NCI-H1105 (cell line): ENCODE results near the gene P2RX1.

Experiments used
- DNase-seq: peaks from one replicate; lab custom pipeline; 2025; lab: John Stamatoyannopoulos, UW

P2RX1 gene

DNA sequence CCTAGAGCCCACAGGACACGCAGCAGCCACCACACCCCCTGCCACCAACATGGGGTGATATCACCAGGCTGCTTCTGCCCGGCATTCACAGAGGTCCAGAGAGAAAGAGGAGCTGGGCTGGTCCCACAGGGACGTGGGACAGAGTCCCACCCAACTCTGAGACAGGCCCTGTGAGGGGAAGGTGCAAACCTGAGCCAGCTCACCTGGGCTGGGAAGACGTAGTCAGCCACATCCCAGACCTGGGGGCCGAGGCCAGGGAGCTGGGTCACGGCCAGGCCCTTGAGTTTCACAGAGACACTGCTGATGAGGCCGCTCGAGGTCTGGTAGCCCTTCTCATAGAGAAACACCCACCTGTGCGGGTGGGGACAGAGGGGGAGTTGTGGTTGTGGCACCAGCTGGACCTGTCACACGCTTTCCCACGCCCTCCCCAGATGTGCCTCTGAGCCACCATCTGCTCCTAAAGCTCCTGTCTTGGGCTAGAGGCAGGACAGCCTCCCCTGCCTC, 11.2 kb downstream of the P2RX1 start:
- DNase-seq: no peak

GRCh38 chr17:3904501-3904900, 11.8 kb downstream of the P2RX1 start:
- DNase-seq: no peak

DNA sequence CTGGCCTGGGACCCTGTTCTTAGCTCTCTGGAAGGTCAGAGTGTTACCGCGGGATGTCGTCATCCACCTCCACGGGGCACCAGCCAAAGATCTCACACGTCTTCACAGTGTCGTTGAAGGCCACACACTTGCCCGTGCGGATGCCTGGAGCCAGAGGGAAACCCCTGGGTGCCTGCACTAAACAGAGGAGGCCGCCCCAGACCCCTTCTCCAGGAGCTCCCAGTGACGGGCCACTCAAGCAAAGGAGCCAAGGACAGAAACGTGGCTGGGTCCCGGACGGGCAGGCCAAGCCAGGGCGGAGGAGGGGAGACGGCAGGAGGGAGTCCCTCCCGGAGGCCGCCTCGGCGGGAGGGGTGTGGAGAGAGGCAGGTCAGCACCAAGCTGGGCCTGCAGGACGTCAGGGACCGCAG, 12.4 kb downstream of the P2RX1 start:
- DNase-seq: no peak

DNA sequence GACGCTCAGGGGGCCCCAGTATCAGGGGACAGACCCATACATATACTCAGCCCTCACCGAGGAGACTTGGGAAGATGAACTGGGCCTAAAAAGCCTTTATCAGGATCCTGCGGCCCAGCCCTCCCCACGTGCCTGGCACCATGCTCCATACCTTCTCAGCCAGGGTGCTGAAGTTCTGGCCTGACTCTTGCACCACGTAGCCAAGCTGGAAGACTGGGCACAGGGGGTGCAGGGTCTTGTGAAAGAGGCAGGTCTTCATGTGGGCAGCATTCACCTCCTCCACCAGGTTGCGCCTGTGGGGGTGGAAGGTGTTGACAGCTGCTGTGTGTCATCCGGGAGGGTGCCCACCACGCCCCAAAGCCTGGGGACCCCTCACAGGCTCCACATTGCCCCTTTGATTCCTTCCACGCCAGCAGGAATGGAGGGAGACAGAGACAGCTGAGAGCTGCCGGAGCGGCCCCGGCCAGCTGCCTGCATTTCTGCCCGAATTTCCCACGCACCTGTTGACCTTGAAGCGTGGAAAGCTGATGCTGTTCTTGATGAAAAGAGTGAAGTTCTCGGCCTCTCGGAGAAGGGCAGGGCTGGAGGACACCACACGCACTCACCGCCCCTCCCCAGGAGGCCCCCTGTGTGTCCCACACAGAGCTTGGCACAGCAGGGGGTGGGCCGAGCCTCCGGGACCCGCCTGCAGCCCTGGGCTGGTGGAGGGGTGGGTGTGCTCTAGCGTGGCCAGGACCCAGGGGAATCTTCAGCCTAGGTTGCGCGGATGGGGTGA, 13.0 kb downstream of the P2RX1 start:
- no peak for DNase-seq

DNA sequence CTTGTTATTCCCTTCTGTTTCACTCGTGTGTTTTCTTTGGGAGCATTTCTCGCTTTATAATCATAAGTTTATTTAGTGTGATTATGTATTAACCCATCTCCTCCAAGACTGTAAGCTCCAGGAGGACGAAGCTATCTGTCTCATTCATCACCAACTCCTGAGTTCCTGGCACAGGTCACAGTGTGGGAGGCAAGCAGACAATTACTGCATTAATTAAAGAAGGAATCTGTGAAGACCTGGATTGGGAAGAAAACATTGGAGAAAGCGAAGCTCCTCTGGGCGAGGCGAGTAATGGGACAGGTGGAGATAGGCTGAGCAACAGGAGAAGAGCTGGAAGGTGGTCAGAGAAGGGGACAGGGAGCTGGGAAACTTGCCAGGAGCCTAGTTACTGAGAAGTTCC, 15.6 kb downstream of the P2RX1 start:
- no peak for DNase-seq

- no peak for DNase-seq
These were observed 18.5 kb downstream of the P2RX1 start for GRCh38 chr17:3897731-3898130.

DNA sequence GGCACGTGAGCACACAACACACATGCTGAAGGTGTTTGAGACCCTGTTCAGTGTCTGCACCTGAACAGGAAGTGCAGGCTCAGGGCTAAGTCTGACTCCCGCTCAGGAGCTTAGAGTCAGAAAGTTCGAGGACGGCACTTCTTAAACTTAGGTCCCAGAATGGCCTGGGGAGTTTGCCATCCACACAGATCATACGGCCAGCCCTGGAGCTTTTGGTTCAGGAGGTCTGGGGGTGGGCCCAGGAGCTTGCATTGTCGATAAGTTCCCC, 19.4 kb downstream of the P2RX1 start:
- DNase-seq: no peak

GRCh38 chr17:3896108-3896967, 19.9 kb downstream of the P2RX1 start:
- no peak for DNase-seq

DNA sequence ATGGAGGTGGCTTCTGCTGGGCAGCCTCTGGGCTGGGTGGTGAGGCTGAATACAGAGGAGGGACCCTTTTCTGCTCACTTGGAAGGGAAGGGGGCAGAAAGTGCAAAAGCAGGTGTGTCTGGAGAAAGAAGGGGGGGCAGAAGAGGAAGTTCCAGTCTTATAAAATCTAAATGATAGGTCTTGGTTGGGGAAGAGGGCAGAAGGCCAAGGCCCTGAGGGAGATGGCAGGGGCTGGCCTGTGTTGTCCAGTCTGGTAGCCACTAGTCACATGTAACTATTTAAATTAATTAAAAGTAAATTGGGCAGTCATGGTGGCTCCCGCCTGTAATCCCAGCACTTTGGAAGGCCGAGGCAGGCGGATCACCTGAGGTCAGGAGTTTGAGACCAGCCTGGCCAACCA, 20.9 kb downstream of the P2RX1 start:
- DNase-seq: no peak

GRCh38 chr17:3894911-3895343, 21.3 kb downstream of the P2RX1 start:
- DNase-seq: no peak

DNA sequence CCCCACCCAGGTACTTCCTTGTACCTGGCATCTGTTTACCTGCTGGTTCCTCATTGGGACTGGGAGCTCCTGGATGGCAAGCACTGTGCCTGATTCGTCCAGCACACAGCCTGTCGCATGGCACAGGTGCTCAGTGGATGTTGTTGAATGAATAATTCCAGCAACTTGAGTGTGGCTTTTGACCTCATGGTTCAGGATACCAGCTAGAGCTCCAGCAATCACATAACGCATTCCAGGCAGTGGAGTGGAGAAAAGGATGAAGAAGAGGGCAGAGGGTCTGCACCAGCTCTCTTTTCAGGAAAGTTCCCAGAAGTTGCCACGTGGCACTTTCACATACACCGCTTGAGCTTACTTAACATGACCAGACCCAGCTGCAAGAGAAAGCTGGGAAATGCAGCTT, 22.1 kb downstream of the P2RX1 start:
- no peak for DNase-seq

- DNase-seq: no peak
These were observed 22.5 kb downstream of the P2RX1 start for GRCh38 chr17:3893720-3894116.

DNA sequence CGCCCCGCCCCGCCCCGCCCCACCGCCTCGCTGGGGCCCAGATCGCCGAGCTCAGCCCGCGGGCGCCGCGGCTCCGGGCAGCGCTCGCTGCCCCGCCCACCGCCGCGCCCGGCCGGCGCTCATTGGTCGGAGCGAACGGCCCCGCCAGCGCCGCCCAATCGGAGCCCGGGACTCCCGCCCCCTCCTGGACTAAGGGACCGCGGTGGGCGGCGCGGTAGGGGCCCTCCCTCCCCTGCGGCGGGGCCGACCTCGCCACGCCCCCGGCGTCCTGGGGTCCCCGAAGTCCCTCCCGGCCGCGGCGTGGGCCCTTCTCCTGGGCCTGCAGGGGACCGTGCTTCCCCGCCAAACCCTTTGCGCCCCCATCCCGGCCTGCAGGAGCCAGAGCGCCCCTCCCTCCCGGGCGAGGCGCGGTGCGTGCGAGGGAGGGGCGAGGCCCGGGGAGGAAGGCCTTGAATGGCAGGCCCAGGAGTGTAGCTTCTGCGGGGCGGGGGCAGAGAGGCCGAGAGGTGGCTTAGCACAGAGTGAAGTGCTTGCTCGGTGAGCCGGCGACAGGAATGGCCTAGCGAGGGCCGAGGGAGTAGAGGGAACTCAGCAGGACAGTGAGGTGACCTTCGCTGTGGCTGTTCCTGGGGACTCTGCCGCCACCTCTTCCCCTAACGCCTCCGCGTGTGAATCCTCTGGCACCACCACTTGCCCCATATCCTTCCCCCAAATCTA, 23.1 kb downstream of the P2RX1 start, which contains the start of gene CAMKK1:
Gene CAMKK1 (minus strand): TSS at position 51 of the 717 bp plus-strand sequence. CDS start 7,366 bp downstream, outside the sequence.
- DNase-seq: peak; percentile 94

DNA sequence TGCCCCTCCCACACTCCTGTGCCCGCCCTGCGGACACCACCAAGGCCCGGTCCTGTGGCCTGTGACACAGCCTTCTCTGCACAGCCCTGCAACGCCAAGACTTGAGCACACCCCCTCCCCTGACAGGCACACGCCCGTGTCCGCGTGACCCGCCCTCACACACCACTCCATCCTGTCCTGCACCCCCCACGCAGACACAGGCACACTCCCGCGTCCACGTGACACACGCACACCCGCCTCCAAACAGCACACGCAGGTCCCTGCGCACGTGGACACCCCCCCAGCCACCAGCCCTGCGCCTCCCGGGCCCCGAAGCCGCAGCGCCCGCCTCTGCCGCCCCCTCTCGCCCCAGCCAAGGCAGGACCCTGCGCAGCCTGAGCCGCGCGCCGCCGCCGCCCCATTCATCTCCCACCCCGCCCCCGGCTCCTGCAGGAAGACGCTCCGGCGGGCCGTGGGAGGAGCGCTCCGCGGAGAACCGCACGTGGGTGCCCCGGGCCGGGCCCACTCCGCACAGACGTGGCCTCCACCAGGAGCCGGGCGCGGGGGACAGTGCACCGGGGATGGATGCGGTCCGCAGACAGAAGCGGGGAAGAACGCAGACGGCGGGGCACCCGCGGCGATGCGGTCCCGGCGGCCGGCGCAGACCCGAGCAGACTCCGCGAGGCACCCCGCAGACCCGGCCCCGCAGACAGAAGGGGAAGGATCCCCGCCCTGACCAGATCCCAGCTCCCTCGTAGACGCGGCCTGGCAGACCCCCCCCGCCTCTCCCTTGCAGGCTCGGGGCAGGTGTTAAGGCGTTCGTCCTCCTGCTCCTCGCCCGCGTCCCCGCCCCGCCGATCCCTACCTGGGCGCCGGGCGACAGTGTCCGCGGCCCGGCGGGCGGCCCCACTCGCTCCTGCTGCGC, 23.9 kb downstream of the P2RX1 start:
- DNase-seq: peak; percentile 60

GRCh38 chr17:3891626-3892094, 24.6 kb downstream of the P2RX1 start:
- DNase-seq: no peak

GRCh38 chr17:3890878-3891219, 25.4 kb downstream of the P2RX1 start:
- DNase-seq: no peak

DNA sequence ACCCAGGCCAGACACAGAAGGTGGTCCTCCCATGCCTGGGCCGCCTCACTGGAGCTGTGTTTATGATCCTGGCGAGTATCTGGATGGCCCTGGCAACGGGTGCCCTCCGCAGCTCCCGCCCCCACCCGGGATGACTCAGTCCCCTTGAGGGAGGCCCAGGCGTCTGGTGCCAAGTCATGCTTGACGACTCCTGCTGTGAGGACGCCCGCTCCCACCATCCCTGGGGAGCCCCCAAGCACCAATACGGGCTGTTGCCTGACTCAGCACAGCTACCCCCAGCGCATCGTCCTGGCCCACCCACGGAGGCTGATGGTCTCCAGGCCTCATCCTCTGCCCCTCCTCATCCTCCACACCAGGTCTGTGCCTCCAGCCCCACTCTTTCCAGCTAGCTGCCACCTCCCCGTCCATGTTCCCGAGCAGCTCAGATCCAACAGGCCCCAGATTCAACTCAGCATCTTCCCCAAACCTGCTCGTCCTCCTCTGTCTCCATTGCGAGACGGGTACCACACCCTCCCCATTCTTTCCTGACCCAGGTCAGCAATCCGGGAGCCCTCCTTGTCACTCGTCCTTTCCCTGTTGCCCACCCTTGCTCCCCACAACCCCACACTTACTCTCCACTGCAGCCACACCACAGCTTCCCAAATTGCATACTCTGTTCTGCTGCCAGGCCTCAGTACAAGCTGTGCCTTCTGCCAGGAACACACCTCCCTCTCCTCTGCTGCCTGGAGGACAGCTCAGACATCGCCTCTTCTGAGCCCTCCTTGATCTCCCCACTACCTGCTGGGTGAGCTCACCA, 26.0 kb downstream of the P2RX1 start:
- peak; percentile 12 for DNase-seq

DNA sequence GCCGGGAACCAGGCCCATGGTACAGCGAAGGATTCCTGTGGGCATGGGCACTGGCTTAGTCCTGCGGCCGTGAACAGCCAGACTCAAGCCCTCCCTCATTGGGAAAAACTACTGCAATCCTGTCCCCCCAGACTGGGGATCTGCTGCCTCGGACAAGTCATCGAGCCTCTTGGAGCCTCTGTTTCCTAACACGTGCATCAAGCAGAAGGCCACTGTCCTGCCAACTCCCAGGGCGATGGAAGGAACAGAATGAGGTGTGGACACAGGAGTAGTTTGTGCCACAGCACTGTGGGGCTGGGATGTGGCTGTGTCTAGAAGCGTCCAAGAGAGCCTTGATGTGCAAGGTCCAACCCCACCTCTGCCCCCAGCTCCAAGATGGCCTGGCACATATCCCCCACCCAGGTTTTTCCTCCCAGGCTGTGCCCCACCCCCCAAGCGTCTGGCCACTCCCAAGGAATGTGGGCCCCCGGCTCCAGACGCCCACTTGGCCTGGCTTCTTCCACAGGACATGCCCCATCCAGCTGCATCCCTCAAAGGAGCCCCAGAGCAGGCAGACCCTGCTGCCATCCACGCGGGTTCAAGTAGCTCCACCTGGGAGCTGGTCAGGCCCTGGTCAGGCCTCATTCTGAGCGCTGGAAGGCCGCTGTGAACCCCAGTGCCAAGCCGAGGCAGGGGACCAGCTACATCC, 26.8 kb downstream of the P2RX1 start:
- DNase-seq: no peak

GRCh38 chr17:3888343-3889171, 27.7 kb downstream of the P2RX1 start:
- DNase-seq: no peak
